Tibial artery (tissue), 4 donors: ENCODE data around the gene KRT33B.
A peak's percentile ranks its signal among the peaks of the same experiment; 100 is the strongest.

Experiments
- DNase-seq, 2 donors: peaks; one replicate each; pipeline ENCODE4 v3.0.0-alpha.2; 2019
- H3K27ac ChIP-seq, 2 donors: fragments of 200-600 bp; sonication (generic) in 1 of 2; 1 replicate in 1 of 2; 2 replicates in 1 of 2; pipeline ENCODE4 v1.5.1; 2018 to 2019; ENCODE audit warnings: mild to moderate bottlenecking in 1 of 2
- H3K27me3 ChIP-seq, 2 donors: fragments of 200-600 bp; sonication (generic) in 1 of 2; one replicate each; pipeline versions ENCODE4 v1.5.1 to v1.6.0; 2016 to 2019
- H3K36me3 ChIP-seq, 3 donors: fragments of 200-600 bp; sonication (generic) in 2 of 3; one replicate each; pipeline ENCODE4 v1.5.1; 2016 to 2019; ENCODE audit warnings: mild to moderate bottlenecking in 2 of 3
- H3K4me1 ChIP-seq, 4 donors: fragments of 200-600 bp; sonication (generic) in 2 of 4; 1 replicate in 3 of 4; 2 replicates in 1 of 4; pipeline ENCODE4 v1.5.1; 2016 to 2019
- H3K4me3 ChIP-seq, 2 donors: fragments of 200-600 bp; sonication (generic) in 1 of 2; 1 replicate in 1 of 2; 2 replicates in 1 of 2; pipeline ENCODE4 v1.5.1; 2018 to 2019; ENCODE audit warnings: mild to moderate bottlenecking in 2 of 2
- H3K9me3 ChIP-seq, 3 donors: fragments of 200-600 bp; sonication (generic) in 1 of 3; one replicate each; pipeline ENCODE4 v1.5.1; 2016 to 2019
- intact Hi-C: fragments of 100-400 bp; cut with DNase I; formaldehyde crosslinking; loops from one replicate; pipeline ENCODE4 v1.15.0; 2023; ENCODE audit warnings: low total_unique reads
- TF ChIP-seq, protein P1 (sequence below), 2 experiments: fragments of 200-600 bp in 1 of 2; fragments of 450-650 bp in 1 of 2; IDR thresholded peaks; one replicate each; pipeline ENCODE4 v1.5.1; 2017 to 2019; ENCODE audit warnings: antibody characterized with exemption in 2 of 2, mild to moderate bottlenecking in 1 of 2, moderate library complexity in 1 of 2

The KRT33B gene

DNA sequence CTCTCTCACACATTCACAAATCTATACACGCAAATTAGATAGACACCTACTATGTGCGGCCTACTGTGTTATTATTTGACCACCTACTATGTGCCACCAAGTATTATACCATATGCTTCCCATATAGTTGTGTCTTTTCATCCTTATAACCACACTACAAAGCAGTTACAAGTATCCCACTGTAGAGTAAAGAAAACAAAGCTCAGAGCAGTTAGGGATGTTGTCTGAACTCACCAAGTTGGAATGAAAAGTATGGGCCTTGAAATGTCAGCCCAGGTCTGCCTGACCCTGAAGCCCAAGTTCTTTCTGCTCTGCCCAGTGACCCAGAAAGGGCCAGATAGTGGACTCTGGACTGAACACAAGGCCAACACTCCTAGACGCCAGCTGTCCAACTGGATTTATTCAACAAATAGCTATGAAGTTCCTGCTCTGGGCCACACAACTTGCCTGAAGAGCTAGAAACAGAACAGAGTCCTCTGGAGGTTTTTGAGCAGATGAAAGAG lies 46.3 kb upstream of the KRT33B start:
- Histone ChIP-seq H3K36me3 (no peaks in the 10 kb centered on the region), H3K27me3 (no peaks in the 10 kb centered on the region), H3K4me3 (no peak overlapping the region), H3K9me3 (no peaks in the 10 kb centered on the region), H3K27ac (no peak overlapping the region), H3K4me1 (peaks cover 0 to 24% (median 12%) of the 10 kb centered on the region in 4 donors)
- TF ChIP-seq, protein P1, sequence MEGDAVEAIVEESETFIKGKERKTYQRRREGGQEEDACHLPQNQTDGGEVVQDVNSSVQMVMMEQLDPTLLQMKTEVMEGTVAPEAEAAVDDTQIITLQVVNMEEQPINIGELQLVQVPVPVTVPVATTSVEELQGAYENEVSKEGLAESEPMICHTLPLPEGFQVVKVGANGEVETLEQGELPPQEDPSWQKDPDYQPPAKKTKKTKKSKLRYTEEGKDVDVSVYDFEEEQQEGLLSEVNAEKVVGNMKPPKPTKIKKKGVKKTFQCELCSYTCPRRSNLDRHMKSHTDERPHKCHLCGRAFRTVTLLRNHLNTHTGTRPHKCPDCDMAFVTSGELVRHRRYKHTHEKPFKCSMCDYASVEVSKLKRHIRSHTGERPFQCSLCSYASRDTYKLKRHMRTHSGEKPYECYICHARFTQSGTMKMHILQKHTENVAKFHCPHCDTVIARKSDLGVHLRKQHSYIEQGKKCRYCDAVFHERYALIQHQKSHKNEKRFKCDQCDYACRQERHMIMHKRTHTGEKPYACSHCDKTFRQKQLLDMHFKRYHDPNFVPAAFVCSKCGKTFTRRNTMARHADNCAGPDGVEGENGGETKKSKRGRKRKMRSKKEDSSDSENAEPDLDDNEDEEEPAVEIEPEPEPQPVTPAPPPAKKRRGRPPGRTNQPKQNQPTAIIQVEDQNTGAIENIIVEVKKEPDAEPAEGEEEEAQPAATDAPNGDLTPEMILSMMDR (IDR thresholded peaks at IDR 0.05) = no peak
- peak in 1 of 2 donors; percentile 58 for DNase-seq
- intact Hi-C loops = no loop called here

DNA sequence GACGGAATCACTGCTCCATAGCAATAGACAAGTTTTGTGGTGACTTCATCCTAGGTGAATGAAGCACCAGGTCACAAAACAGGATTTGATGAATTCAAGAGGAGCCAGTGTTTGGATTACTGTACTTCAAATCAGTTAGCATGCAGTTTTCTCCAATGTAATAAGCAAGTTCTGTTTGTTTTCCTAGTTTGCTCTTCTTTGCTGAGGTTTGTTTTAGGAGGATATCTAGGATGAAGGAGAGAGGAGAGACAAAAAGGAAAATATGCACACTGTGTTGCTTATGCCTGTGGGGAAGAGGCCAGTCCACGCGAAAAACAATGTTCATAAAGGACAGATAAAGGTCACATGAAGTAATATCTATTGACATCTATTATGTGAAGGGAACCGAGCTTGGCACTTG lies 45.8 kb upstream of the KRT33B start:
- TF ChIP-seq, protein P1 (IDR thresholded peaks at IDR 0.05) = no peak
- intact Hi-C loops = no loop called here
- Histone ChIP-seq H3K27ac (no peak overlapping the region), H3K36me3 (no peaks in the 10 kb centered on the region), H3K4me3 (no peak overlapping the region), H3K27me3 (no peaks in the 10 kb centered on the region), H3K9me3 (no peaks in the 10 kb centered on the region), H3K4me1 (peaks cover 0 to 24% (median 12%) of the 10 kb centered on the region in 4 donors)
- DNase-seq = no peak

DNA sequence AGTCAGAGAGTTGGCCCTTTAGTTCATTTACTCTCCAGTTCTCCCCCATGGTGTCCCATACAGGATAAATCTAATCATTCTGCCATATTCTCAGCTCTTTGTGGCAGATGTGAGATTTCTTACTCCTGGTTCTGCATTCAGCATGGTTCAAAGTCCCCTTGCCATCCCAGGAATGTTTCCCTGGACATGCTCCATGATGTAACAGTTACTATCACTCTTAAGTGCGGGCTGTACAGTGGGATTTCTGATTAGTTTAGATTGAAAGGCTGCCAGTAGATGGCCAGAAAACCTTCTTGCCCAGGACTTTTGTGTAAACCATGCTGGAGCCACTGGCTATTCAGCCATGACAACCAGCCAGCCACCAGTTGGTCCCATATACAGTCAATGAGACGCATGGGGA lies 44.4 kb upstream of the KRT33B start:
- intact Hi-C loops = no loop called here
- H3K27ac ChIP-seq = no peak overlapping the region
- no peaks in the 10 kb centered on the region for H3K27me3 ChIP-seq
- H3K4me1 ChIP-seq = peaks cover 0 to 24% (median 10%) of the 10 kb centered on the region in 4 donors
- TF ChIP-seq, protein P1 (IDR thresholded peaks at IDR 0.05) = no peak
- no peaks in the 10 kb centered on the region for H3K36me3 ChIP-seq
- no peak overlapping the region for H3K4me3 ChIP-seq
- H3K9me3 ChIP-seq = no peaks in the 10 kb centered on the region
- DNase-seq = no peak

DNA sequence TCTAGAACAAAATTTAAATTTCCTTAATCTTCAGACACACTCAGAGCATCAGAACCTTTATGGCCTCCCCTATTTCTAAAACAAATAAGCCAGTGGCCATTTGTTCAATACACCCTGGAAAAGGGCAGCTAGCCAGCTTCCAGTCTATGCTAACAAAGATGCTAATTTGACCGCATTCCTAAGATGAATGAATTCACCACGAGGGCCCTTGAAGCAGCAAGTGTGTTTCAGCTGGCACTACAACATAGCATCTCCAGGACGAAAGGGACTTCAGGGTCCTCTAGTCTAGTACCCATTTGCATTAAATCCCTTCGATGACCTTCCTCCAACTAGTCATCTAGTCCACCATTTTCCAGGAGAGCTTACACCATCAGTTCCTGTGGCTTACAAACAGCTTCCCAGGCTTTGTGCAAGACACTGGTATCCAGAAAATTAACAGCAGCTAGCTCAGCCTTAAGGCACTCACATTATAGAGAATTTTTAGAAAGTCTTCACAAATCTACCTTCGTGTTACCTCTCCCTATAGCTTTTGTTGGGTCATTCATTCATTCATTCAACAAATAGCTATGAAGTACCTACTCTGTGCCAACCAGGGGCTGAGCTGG lies 43.8 kb upstream of the KRT33B start:
- intact Hi-C loops = no loop called here
- DNase-seq = no peak
- Histone ChIP-seq H3K9me3 (no peaks in the 10 kb centered on the region), H3K27ac (no peak overlapping the region), H3K4me1 (peaks cover 0 to 24% (median 10%) of the 10 kb centered on the region in 4 donors), H3K27me3 (no peaks in the 10 kb centered on the region), H3K4me3 (no peak overlapping the region), H3K36me3 (no peaks in the 10 kb centered on the region)
- TF ChIP-seq, protein P1 (IDR thresholded peaks at IDR 0.05) = no peak

DNA sequence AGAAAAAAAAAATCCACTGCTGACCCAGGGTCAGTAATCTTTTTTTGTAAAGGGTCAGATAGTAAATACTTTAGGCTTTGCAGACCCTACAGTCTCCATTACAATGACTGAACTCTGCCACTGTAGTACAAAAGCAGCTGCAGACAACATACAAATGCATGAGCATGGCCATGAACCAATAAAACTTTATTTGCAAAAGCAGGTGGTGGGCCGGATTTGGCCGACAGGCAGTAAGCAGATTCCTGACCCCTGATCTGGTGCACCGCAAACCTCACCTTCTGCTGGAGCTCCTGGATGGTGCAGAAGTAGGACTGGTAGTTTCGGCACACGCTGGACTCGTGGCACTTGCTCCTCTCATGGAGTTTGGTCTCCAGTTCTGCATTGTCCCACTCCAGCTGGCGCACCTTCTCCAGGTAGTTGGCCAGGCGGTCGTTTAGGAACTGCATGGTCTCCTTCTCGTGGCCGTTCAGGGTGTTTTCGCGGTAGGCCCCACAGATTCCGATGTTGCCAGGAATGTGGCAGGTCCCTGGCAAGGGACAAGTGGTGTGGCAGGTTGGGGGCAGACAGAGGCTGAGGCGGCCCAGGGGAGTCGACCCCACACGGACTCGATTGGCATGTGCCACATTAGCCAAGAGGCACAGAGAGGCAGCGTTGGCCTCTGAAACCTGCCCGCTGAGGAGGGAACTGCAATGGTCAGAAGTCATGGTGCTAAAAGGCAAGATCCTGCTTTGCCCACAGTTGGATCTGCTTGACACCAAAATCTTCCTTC lies 41.6 kb upstream of the KRT33B start:
- Histone ChIP-seq H3K36me3 (no peaks in the 10 kb centered on the region), H3K4me1 (peaks cover 0 to 9% (median 4%) of the 10 kb centered on the region in 4 donors), H3K4me3 (no peak overlapping the region), H3K9me3 (no peaks in the 10 kb centered on the region), H3K27ac (no peak overlapping the region), H3K27me3 (no peaks in the 10 kb centered on the region)
- DNase-seq = no peak
- TF ChIP-seq, protein P1 (IDR thresholded peaks at IDR 0.05) = no peak
- intact Hi-C loops = no loop called here
